Astrocyte (in vitro differentiated cells and primary cell): ENCODE data around the gene SLC16A7. TPM values are rescaled to one million over a fixed set of nuclear protein-coding genes. Genes with fewer than 3 reads are reported as not detected.

Experiments
- DNase-seq: peaks from one replicate; pipeline ENCODE4 v3.0.0-alpha.2; 2010; ENCODE audit warnings: low read depth
- FAIRE-seq: peaks from 2 replicates; lab custom pipeline; 2011; peaks lifted over from hg19 to GRCh38; lab: Jason Lieb, UNC
- H2AFZ ChIP-seq: 2 replicates; pipeline ENCODE4 v1.6.0; 2012; ENCODE audit warnings: low read depth, low read length, inconsistent platforms
- H3K27ac ChIP-seq: 2 replicates; pipeline ENCODE4 v1.5.1; 2011; ENCODE audit warnings: low read depth, low read length, inconsistent platforms
- H3K27me3 ChIP-seq: 2 replicates; pipeline ENCODE4 v1.6.0; 2011; ENCODE audit warnings: low read length, inconsistent platforms; ENCODE audit not compliant: insufficient read depth
- H3K36me3 ChIP-seq: 2 replicates; pipeline ENCODE4 v1.5.1; 2011; ENCODE audit warnings: low read length, inconsistent platforms; ENCODE audit not compliant: insufficient read depth
- H3K4me1 ChIP-seq: 2 replicates; pipeline ENCODE4 v1.5.1; 2011; ENCODE audit warnings: low read length, inconsistent platforms; ENCODE audit not compliant: insufficient read depth
- H3K4me2 ChIP-seq: 2 replicates; pipeline ENCODE4 v1.6.0; 2012; ENCODE audit warnings: low read length, inconsistent platforms
- H3K4me3 ChIP-seq: 2 replicates; pipeline ENCODE4 v1.5.1; 2011; ENCODE audit warnings: low read depth, mild to moderate bottlenecking, low read length, inconsistent platforms; ENCODE audit not compliant: insufficient read depth
- H3K79me2 ChIP-seq: 2 replicates; pipeline ENCODE4 v1.6.0; 2012; ENCODE audit warnings: mild to moderate bottlenecking, low read length, inconsistent platforms; ENCODE audit not compliant: insufficient read depth
- H3K9ac ChIP-seq: 2 replicates; pipeline ENCODE4 v1.6.0; 2012; ENCODE audit warnings: mild to moderate bottlenecking, low read length, inconsistent platforms
- H3K9me3 ChIP-seq: 2 replicates; pipeline ENCODE4 v1.5.1; 2012; ENCODE audit warnings: low read depth, mild to moderate bottlenecking, low read length, inconsistent platforms; ENCODE audit not compliant: insufficient read depth
- H4K20me1 ChIP-seq: 2 replicates; pipeline ENCODE4 v1.6.0; 2012; ENCODE audit warnings: low read length, inconsistent platforms; ENCODE audit not compliant: insufficient read depth
- H3K27ac Mint-ChIP-seq: one replicate; pipeline ENCODE4 v1.8.0; 2021; ENCODE audit warnings: mild to moderate bottlenecking, mixed read lengths; ENCODE audit not compliant: unreplicated experiment
- H3K27me3 Mint-ChIP-seq: one replicate; pipeline ENCODE4 v1.8.0; 2021; ENCODE audit warnings: low read depth, mixed read lengths; ENCODE audit not compliant: unreplicated experiment
- H3K36me3 Mint-ChIP-seq: one replicate; pipeline ENCODE4 v1.8.0; 2021; ENCODE audit warnings: low read depth, mixed read lengths; ENCODE audit not compliant: unreplicated experiment
- H3K4me1 Mint-ChIP-seq: one replicate; pipeline ENCODE4 v1.8.0; 2021; ENCODE audit warnings: low read depth, mixed read lengths; ENCODE audit not compliant: unreplicated experiment
- H3K4me3 Mint-ChIP-seq: one replicate; pipeline ENCODE4 v1.8.0; 2021; ENCODE audit warnings: mild to moderate bottlenecking, moderate library complexity, mixed read lengths; ENCODE audit not compliant: unreplicated experiment
- H3K9me3 Mint-ChIP-seq: one replicate; pipeline ENCODE4 v1.8.0; 2021; ENCODE audit warnings: mild to moderate bottlenecking, mixed read lengths; ENCODE audit not compliant: unreplicated experiment
- EZH2 ChIP-seq: IDR thresholded peaks from 2 replicates; pipeline ENCODE4 v1.6.1; 2012; ENCODE audit warnings: mild to moderate bottlenecking, low read length, inconsistent platforms; ENCODE audit not compliant: insufficient read depth
- total RNA-seq: library from RNA; stranded (reverse); gene quantifications from 2 replicates; pipeline ENCODE4 v1.2.1, GENCODE V29; 2021
- TF ChIP-seq, protein P1 (sequence below): IDR thresholded peaks from 2 replicates; pipeline ENCODE4 v1.5.1; 2011; ENCODE audit warnings: low read depth, mild to moderate bottlenecking, inconsistent platforms, low read length, moderate library complexity; ENCODE audit not compliant: insufficient read depth

SLC16A7 gene
- total RNA-seq, 1 donor from 2014 or later, result 4.5 TPM

DNA sequence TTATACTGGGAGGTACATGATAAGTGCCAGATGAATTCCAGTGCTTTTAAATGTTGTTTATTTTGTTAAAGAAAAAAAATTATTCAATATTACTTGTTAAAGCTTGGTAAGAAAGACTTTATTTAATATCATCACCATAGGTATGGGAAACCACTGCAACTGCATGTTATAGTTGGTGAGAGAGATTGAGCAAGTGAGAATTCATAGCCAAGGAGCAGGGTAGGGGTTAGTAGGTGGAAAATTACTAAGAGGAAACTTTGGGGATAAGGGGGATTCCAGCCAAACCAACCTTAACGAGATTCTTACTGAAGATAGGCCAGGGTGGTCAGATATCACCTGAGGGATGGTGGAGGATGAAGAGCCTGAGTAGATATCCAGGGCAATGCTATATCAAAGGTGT is 38.4 kb downstream of the SLC16A7 start:
- TF ChIP-seq, protein P1, sequence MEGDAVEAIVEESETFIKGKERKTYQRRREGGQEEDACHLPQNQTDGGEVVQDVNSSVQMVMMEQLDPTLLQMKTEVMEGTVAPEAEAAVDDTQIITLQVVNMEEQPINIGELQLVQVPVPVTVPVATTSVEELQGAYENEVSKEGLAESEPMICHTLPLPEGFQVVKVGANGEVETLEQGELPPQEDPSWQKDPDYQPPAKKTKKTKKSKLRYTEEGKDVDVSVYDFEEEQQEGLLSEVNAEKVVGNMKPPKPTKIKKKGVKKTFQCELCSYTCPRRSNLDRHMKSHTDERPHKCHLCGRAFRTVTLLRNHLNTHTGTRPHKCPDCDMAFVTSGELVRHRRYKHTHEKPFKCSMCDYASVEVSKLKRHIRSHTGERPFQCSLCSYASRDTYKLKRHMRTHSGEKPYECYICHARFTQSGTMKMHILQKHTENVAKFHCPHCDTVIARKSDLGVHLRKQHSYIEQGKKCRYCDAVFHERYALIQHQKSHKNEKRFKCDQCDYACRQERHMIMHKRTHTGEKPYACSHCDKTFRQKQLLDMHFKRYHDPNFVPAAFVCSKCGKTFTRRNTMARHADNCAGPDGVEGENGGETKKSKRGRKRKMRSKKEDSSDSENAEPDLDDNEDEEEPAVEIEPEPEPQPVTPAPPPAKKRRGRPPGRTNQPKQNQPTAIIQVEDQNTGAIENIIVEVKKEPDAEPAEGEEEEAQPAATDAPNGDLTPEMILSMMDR, result no peak
- TF ChIP-seq EZH2, result no peak
- Mint-ChIP-seq H3K4me1 (no peaks in the 10 kb centered on the region), H3K27me3 (no peaks in the 10 kb centered on the region), H3K27ac (no peak overlapping the region), H3K4me3 (no peak overlapping the region), H3K9me3 (no peaks in the 10 kb centered on the region), H3K36me3 (no peaks in the 10 kb centered on the region)
- DNase-seq (no peak), FAIRE-seq (no peak)
- Histone ChIP-seq H3K36me3 (no peaks in the 10 kb centered on the region), H3K27me3 (no peaks in the 10 kb centered on the region), H3K79me2 (no peaks in the 10 kb centered on the region), H4K20me1 (no peaks in the 10 kb centered on the region), H3K4me1 (no peaks in the 10 kb centered on the region), H3K27ac (no peak overlapping the region), H3K4me3 (no peak overlapping the region), H3K9me3 (no peaks in the 10 kb centered on the region), H3K4me2 (no peak overlapping the region), H2AFZ (no peak overlapping the region), H3K9ac (no peak overlapping the region)

- Mint-ChIP-seq H3K27ac (no peak overlapping the region), H3K27me3 (no peaks in the 10 kb centered on the region), H3K4me3 (no peak overlapping the region), H3K9me3 (no peaks in the 10 kb centered on the region), H3K4me1 (no peaks in the 10 kb centered on the region), H3K36me3 (no peaks in the 10 kb centered on the region)
- DNase-seq (no peak), FAIRE-seq (no peak)
- Histone ChIP-seq H3K9me3 (no peaks in the 10 kb centered on the region), H4K20me1 (no peaks in the 10 kb centered on the region), H3K27me3 (no peaks in the 10 kb centered on the region), H3K79me2 (no peaks in the 10 kb centered on the region), H3K9ac (no peak overlapping the region), H2AFZ (no peak overlapping the region), H3K4me3 (no peak overlapping the region), H3K4me1 (no peaks in the 10 kb centered on the region), H3K27ac (no peak overlapping the region), H3K36me3 (no peaks in the 10 kb centered on the region), H3K4me2 (no peak overlapping the region)
- no peak for TF ChIP-seq EZH2
- TF ChIP-seq, protein P1, result no peak
These were observed 41.3 kb downstream of the SLC16A7 start for GRCh38 chr12:59636945-59637691.

DNA sequence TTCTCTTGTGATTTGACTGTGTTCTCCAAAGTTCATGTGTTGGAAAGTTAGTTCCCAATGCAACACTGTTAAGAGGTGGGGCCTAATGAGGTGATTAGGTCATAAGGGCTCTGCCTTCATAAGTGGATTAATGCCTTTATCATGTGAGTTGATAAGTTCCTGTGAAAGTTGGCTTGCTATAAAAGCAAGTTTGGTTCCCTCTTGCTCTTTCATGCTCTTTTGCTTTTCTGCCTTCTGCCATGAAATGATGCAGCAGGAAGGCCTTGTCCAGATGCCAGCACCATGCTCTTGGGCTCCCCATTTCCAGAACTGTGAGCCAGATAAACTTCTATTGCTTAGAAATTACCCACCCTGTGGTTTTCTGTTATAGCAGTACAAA is 41.9 kb downstream of the SLC16A7 start:
- Histone ChIP-seq H3K9ac (no peak overlapping the region), H3K9me3 (no peaks in the 10 kb centered on the region), H2AFZ (no peak overlapping the region), H3K4me3 (no peak overlapping the region), H3K27me3 (no peaks in the 10 kb centered on the region), H3K4me2 (no peak overlapping the region), H3K27ac (no peak overlapping the region), H3K36me3 (no peaks in the 10 kb centered on the region), H3K4me1 (no peaks in the 10 kb centered on the region), H3K79me2 (no peaks in the 10 kb centered on the region), H4K20me1 (no peaks in the 10 kb centered on the region)
- Mint-ChIP-seq H3K27ac (no peak overlapping the region), H3K27me3 (no peaks in the 10 kb centered on the region), H3K4me3 (no peak overlapping the region), H3K4me1 (no peaks in the 10 kb centered on the region), H3K9me3 (no peaks in the 10 kb centered on the region), H3K36me3 (no peaks in the 10 kb centered on the region)
- no peak for TF ChIP-seq EZH2
- TF ChIP-seq, protein P1, result no peak
- FAIRE-seq, result no peak
- DNase-seq, result no peak
